ENCODE data around the gene QKI. TPM values are rescaled to one million over a fixed set of nuclear protein-coding genes. Genes with fewer than 3 reads are reported as not detected.
A peak's percentile ranks its signal among the peaks of the same experiment; 100 is the strongest.
"Not testable (repeated sequence)": the region's sequence is repeated elsewhere in the genome, so short reads cannot be mapped to it uniquely, and the experiment has no call there.

QKI gene
- total and polyA plus RNA-seq, 4 donors = 27.1 to 213 (median 89.5) TPM

- peaks cover 6 to 14% of the 10 kb centered on the region in 2 donors for H3K4me1 ChIP-seq (ENCODE audit: control insufficient read depth in 1 of 2, insufficient read depth in 2 of 2, low read length in 2 of 2)
- intact Hi-C loops (cut with DNase I) = loop anchor here (5.0 to 10.0 kb wide), 2 partner anchors 132 to 535 kb away; no protein-coding TSS in a partner anchor
- H3K4me3 ChIP-seq (ENCODE audit: low read length in 2 of 2) = no peak overlapping the region
- no peak overlapping the region for H3K27ac ChIP-seq (ENCODE audit: low read depth in 1 of 2, low read length in 2 of 2)
- 60 to 66% methylated on average over 3 of the region's 3 CpGs for WGBS, 2 donors
- no peaks in the 10 kb centered on the region for H3K9me3 ChIP-seq (ENCODE audit: control insufficient read depth, low read length)
- H3K36me3 ChIP-seq (ENCODE audit: control insufficient read depth in 1 of 2, insufficient read depth in 2 of 2, low read length in 1 of 2) = no peaks in the 10 kb centered on the region
- H3K27me3 ChIP-seq (ENCODE audit: control insufficient read depth in 1 of 2, insufficient read depth in 2 of 2, low read length in 1 of 2) = no peaks in the 10 kb centered on the region
- no peak for ATAC-seq (ENCODE audit: low FRiP score)
- DNase-seq = no peak
Measured at GRCh38 chr6:163422550-163422949, 8.0 kb downstream of the QKI start.

GRCh38 chr6:163423696-163424095 is 9.2 kb downstream of the QKI start:
- Histone ChIP-seq H3K36me3 (ENCODE audit: control insufficient read depth in 1 of 2, insufficient read depth in 2 of 2, low read length in 1 of 2) (no peaks in the 10 kb centered on the region), H3K4me3 (ENCODE audit: low read length in 2 of 2) (no peak overlapping the region), H3K9me3 (ENCODE audit: control insufficient read depth, low read length) (no peaks in the 10 kb centered on the region), H3K27ac (ENCODE audit: low read depth in 1 of 2, low read length in 2 of 2) (no peak overlapping the region), H3K4me1 (ENCODE audit: control insufficient read depth in 1 of 2, insufficient read depth in 2 of 2, low read length in 2 of 2) (peaks cover 6 to 14% of the 10 kb centered on the region in 2 donors), H3K27me3 (ENCODE audit: control insufficient read depth in 1 of 2, insufficient read depth in 2 of 2, low read length in 1 of 2) (no peaks in the 10 kb centered on the region)
- WGBS, 2 donors = 59 to 67% methylated on average over 2 of the region's 2 CpGs
- DNase-seq (no peak), ATAC-seq (ENCODE audit: low FRiP score) (no peak)
- intact Hi-C loops (cut with DNase I) = loop anchor here (5.0 to 10.0 kb wide), 2 partner anchors 131 to 534 kb away; no protein-coding TSS in a partner anchor

- H3K4me3 ChIP-seq (ENCODE audit: low read length in 2 of 2) = no peak overlapping the region
- no peaks in the 10 kb centered on the region for H3K9me3 ChIP-seq (ENCODE audit: control insufficient read depth, low read length)
- no peak for DNase-seq
- no peaks in the 10 kb centered on the region for H3K27me3 ChIP-seq (ENCODE audit: control insufficient read depth in 1 of 2, insufficient read depth in 2 of 2, low read length in 1 of 2)
- WGBS, 2 donors = 77 to 80% methylated on average over 6 of the region's 6 CpGs
- intact Hi-C loops (cut with DNase I) = loop anchor here in 1 of 2 donors (10.0 kb wide), 1 partner anchor 127 kb away; no protein-coding TSS in a partner anchor
- ATAC-seq (ENCODE audit: low FRiP score) = peak; percentile 57
- no peak overlapping the region for H3K27ac ChIP-seq (ENCODE audit: low read depth in 1 of 2, low read length in 2 of 2)
- H3K4me1 ChIP-seq (ENCODE audit: control insufficient read depth in 1 of 2, insufficient read depth in 2 of 2, low read length in 2 of 2) = peaks cover 3 to 11% of the 10 kb centered on the region in 2 donors
- H3K36me3 ChIP-seq (ENCODE audit: control insufficient read depth in 1 of 2, insufficient read depth in 2 of 2, low read length in 1 of 2) = no peaks in the 10 kb centered on the region
Measured at GRCh38 chr6:163427498-163428254, 13.2 kb downstream of the QKI start.

DNA sequence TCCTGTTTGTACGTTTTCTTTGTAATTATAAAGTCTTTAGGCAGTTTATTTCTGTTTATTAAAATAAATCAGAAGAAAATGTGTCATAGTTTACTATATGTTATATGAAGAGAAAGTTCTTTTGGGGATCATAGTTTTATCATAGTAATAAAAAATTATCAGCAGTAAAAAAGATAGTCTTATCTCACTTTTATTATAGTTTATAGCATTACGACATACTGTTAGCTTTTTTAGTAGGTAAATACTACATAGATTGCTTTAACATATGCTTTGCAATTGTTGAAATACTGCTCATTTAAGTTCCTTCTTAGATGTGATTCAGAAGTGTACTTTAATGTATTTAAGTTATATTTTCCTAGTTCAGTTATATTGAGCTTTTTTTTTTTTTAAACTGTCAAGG is 13.9 kb downstream of the QKI start:
- H3K27me3 ChIP-seq (ENCODE audit: control insufficient read depth in 1 of 2, insufficient read depth in 2 of 2, low read length in 1 of 2) = no peaks in the 10 kb centered on the region
- ATAC-seq (ENCODE audit: low FRiP score) (no peak), DNase-seq (no peak)
- no peaks in the 10 kb centered on the region for H3K9me3 ChIP-seq (ENCODE audit: control insufficient read depth, low read length)
- peaks cover 3 to 11% of the 10 kb centered on the region in 2 donors for H3K4me1 ChIP-seq (ENCODE audit: control insufficient read depth in 1 of 2, insufficient read depth in 2 of 2, low read length in 2 of 2)
- no peaks in the 10 kb centered on the region for H3K36me3 ChIP-seq (ENCODE audit: control insufficient read depth in 1 of 2, insufficient read depth in 2 of 2, low read length in 1 of 2)
- WGBS, 2 donors = 53 to 60% methylated on average over 2 of the region's 2 CpGs
- H3K4me3 ChIP-seq (ENCODE audit: low read length in 2 of 2) = no peak overlapping the region
- H3K27ac ChIP-seq (ENCODE audit: low read depth in 1 of 2, low read length in 2 of 2) = no peak overlapping the region
- intact Hi-C loops (cut with DNase I) = loop anchor here in 1 of 2 donors (10.0 kb wide), 1 partner anchor 126 kb away; no protein-coding TSS in a partner anchor

GRCh38 chr6:163429858-163430448 is 15.4 kb downstream of the QKI start:
- H3K4me3 ChIP-seq (ENCODE audit: low read length in 2 of 2) = no peak overlapping the region
- H3K27ac ChIP-seq (ENCODE audit: low read depth in 1 of 2, low read length in 2 of 2) = no peak overlapping the region
- no peaks in the 10 kb centered on the region for H3K27me3 ChIP-seq (ENCODE audit: control insufficient read depth in 1 of 2, insufficient read depth in 2 of 2, low read length in 1 of 2)
- no peaks in the 10 kb centered on the region for H3K9me3 ChIP-seq (ENCODE audit: control insufficient read depth, low read length)
- intact Hi-C loops (cut with DNase I) = loop anchor here in 1 of 2 donors (10.0 kb wide), 1 partner anchor 125 kb away; no protein-coding TSS in a partner anchor
- 90% methylated on average over 2 of the region's 2 CpGs for WGBS, 2 donors
- DNase-seq (no peak), ATAC-seq (ENCODE audit: low FRiP score) (no peak)
- H3K36me3 ChIP-seq (ENCODE audit: control insufficient read depth in 1 of 2, insufficient read depth in 2 of 2, low read length in 1 of 2) = no peaks in the 10 kb centered on the region
- peaks cover 3 to 5% of the 10 kb centered on the region in 2 donors for H3K4me1 ChIP-seq (ENCODE audit: control insufficient read depth in 1 of 2, insufficient read depth in 2 of 2, low read length in 2 of 2)

DNA sequence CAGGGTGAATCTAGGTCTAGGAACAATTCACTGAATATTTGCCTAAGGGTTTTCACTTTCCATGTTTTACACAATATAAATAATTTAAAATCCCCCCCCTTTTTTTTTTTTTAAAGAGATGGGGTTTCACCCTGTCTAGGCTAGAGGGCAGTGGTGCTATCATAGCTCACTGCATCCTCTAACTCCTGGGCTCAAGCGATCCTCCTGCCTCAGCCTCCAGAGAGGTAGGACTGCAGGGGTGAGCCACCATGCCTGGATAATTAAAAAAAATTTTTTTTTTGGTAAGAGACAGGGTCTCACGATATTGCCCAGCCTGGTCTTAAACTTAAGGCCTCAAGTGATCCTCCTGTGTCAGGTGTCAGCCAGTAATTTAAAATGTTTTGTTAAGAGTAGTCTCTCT is 17.8 kb downstream of the QKI start:
- Histone ChIP-seq H3K4me1 (ENCODE audit: control insufficient read depth in 1 of 2, insufficient read depth in 2 of 2, low read length in 2 of 2) (peaks cover 0 to under 1% of the 10 kb centered on the region in 2 donors), H3K4me3 (ENCODE audit: low read length in 2 of 2) (no peak overlapping the region), H3K9me3 (ENCODE audit: control insufficient read depth, low read length) (no peaks in the 10 kb centered on the region), H3K27ac (ENCODE audit: low read depth in 1 of 2, low read length in 2 of 2) (no peak overlapping the region), H3K27me3 (ENCODE audit: control insufficient read depth in 1 of 2, insufficient read depth in 2 of 2, low read length in 1 of 2) (no peaks in the 10 kb centered on the region), H3K36me3 (ENCODE audit: control insufficient read depth in 1 of 2, insufficient read depth in 2 of 2, low read length in 1 of 2) (no peaks in the 10 kb centered on the region)
- 90 to 93% methylated on average over 2 of the region's 2 CpGs for WGBS, 2 donors
- intact Hi-C loops (cut with DNase I) = no loop called here
- ATAC-seq (ENCODE audit: low FRiP score) (no peak), DNase-seq (no peak)

GRCh38 chr6:163433486-163433885 is 19.0 kb downstream of the QKI start:
- WGBS, 2 donors = 95% methylated on average over 9 of the region's 9 CpGs
- intact Hi-C loops (cut with DNase I); H3K27ac ChIP-seq (ENCODE audit: low read depth in 1 of 2, low read length in 2 of 2): not testable (repeated sequence)

GRCh38 chr6:163435023-163435422 is 20.5 kb downstream of the QKI start:
- Histone ChIP-seq H3K27ac (ENCODE audit: low read depth in 1 of 2, low read length in 2 of 2) (no peak overlapping the region), H3K36me3 (ENCODE audit: control insufficient read depth in 1 of 2, insufficient read depth in 2 of 2, low read length in 1 of 2) (no peaks in the 10 kb centered on the region), H3K9me3 (ENCODE audit: control insufficient read depth, low read length) (no peaks in the 10 kb centered on the region), H3K4me3 (ENCODE audit: low read length in 2 of 2) (no peak overlapping the region), H3K4me1 (ENCODE audit: control insufficient read depth in 1 of 2, insufficient read depth in 2 of 2, low read length in 2 of 2) (peaks cover 0 to 2% of the 10 kb centered on the region in 2 donors), H3K27me3 (ENCODE audit: control insufficient read depth in 1 of 2, insufficient read depth in 2 of 2, low read length in 1 of 2) (no peaks in the 10 kb centered on the region)
- ATAC-seq (ENCODE audit: low FRiP score) (no peak), DNase-seq (no peak)
- WGBS, 2 donors = 72 to 74% methylated on average over 4 of the region's 4 CpGs
- intact Hi-C loops (cut with DNase I) = no loop called here

More at GRCh38 chr6:163433486-163433885, 19.0 kb downstream of the QKI start:
- not testable (repeated sequence) for H3K27me3 ChIP-seq (ENCODE audit: control insufficient read depth in 1 of 2, insufficient read depth in 2 of 2, low read length in 1 of 2); H3K36me3 ChIP-seq (ENCODE audit: control insufficient read depth in 1 of 2, insufficient read depth in 2 of 2, low read length in 1 of 2); H3K4me3 ChIP-seq (ENCODE audit: low read length in 2 of 2); DNase-seq; H3K4me1 ChIP-seq (ENCODE audit: control insufficient read depth in 1 of 2, insufficient read depth in 2 of 2, low read length in 2 of 2); H3K9me3 ChIP-seq (ENCODE audit: control insufficient read depth, low read length); ATAC-seq (ENCODE audit: low FRiP score)
